NCI-H82 treated with DMSO at 0.1 percent for 48 hours (cell line): ENCODE data around the gene CEMP1.
"Not testable (repeated sequence)": the region's sequence is repeated elsewhere in the genome, so short reads cannot be mapped to it uniquely, and the experiment has no call there.

Source experiments
- DNase-seq: peaks from one replicate; lab custom pipeline; 2025; ENCODE audit not compliant: unreplicated experiment; lab: John Stamatoyannopoulos, UW

The CEMP1 gene

DNA sequence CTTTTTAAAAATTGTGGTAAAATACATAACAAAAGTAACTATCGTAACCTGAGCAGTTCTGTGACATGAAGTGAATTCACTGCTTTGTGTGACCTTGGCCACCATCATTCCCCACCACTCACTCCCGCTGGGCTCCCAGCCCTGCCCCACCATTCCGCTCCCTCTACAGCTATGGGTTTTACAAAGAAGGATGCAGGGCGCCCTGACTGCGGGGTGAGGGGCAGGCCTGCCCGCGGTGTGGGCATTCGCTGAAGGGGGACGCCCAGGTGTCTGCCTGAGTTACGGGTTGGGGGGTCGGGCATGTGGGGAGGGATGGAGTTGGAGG lies at the start of gene CEMP1:
TSS of gene CEMP1 (minus strand) at position 38 of the 325 bp plus-strand sequence. CDS start 335 bp downstream, outside the sequence.
- no peak for DNase-seq

DNA sequence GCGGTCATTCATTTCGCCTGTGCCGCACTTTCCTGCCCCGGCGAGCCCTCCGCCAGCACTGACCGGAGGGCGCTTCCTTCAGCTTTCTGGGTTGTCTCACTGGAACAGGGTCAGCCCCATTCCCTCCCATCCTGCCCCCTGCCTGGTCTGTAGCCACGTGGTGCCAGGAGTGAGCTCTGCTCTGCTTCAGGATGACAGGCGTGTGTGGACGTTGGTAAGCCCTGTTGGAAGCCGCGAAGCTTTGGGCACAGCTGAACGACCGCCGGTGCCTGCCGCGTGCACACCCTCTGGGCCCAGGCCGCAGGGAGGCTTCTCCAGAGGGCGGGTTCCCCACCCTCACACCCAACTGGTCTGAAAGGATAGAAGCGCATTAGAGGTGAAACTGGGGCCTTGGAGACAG lies 49.6 kb upstream of the CEMP1 start:
- not testable (repeated sequence) for DNase-seq

DNA sequence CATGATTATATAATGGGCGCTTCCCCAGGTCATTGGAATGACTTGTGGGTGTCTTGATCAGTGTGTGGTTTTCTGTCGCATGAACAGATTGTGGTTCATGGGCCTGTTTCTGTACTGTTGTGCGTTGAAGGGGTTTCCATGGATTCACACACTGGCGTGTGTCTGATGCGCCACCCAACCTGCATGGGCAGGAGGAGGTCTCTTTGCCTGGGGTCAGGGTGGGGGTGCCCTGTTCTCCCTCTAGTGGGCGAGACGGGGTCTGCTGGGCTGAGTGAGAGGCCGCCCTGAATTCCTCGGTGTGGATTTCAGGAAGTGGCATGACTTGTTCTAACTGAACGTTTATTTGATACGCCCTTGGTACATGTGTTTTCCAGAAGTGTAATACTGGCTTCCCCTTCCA lies 48.9 kb upstream of the CEMP1 start:
- DNase-seq, result not testable (repeated sequence)

- not testable (repeated sequence) for DNase-seq
Measured at GRCh38 chr16:2578905-2579304, 47.7 kb upstream of the CEMP1 start.

DNA sequence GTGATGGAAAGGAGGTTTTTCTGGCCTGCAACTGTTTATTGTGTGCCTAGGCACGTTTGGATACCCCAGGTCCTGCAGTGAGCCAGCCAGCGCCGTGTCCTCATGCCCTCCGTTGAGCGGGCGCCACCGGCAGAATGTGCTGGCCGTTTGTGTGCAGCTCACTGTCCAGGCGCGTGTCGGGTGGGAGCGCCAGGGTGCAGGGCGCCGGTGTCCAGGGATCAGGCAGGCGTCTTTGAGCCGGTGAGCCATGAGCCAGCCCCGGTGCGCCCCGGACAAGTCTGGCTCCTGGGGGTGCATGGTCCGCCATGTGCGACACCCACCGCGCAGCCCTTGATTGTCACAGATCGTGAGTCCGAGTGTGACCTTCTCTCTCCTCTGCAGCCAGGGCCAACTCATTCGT lies 45.8 kb upstream of the CEMP1 start:
- DNase-seq, result not testable (repeated sequence)

DNA sequence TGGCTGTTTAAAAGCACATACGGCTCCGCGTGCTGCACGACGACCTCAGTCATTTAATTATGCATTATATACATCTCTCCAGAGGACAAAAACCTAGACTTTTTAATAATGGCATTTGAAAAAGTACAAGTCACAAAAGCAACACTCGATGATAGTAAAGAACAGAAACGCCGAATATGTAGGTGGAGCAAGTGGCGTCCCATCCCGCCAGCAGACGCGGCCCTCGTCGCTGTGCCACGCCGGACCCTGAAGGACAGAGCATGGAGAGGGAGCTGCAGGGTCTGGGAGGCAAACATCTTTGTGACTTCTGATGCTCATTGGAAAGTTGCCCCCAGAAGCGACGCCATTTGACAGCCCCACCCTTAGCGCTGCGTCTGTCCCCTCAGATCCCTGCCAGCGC lies 44.6 kb upstream of the CEMP1 start:
- DNase-seq, result not testable (repeated sequence)

GRCh38 chr16:2572704-2573103 lies 41.5 kb upstream of the CEMP1 start:
- DNase-seq, result not testable (repeated sequence)

DNA sequence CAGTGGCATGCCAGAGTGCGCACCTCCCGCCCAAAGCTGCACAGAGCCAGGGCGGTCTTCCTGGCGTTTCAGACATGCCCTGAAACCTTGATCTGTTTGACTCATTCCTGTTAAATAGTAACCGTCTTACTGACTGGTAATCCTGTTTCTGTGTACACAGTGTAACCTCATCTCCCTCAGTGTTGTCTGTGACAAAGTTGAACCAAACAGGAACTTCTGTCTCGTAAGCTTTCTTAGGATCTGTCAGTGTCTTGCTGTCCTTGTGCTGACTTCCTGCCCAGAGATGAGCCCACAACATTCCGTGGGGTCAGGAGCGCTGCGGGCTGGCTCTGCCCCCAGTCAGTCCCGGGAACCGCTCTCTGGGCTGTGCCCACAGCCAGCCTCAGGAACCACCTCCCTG lies 37.4 kb upstream of the CEMP1 start:
- not testable (repeated sequence) for DNase-seq

DNA sequence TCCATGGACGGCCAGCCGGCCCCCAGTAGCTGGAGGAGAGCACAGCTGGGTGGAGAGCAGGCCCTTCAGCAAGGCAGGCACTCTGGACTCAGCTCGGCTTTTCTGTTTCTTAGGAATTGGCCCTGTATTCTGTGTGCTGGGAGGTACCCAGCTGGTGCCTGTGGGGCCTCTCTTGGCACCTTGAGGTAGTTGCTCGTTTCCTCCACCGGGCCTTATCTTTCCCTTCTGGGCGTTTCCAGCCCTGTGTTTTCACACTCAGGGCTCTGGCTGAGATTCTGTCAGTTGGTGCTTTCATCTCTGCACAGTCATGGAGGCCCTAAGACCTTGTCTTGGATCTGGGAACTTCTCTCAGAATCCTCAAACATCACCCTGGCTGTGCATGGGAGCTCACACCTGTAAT lies 36.3 kb upstream of the CEMP1 start:
- not testable (repeated sequence) for DNase-seq

DNA sequence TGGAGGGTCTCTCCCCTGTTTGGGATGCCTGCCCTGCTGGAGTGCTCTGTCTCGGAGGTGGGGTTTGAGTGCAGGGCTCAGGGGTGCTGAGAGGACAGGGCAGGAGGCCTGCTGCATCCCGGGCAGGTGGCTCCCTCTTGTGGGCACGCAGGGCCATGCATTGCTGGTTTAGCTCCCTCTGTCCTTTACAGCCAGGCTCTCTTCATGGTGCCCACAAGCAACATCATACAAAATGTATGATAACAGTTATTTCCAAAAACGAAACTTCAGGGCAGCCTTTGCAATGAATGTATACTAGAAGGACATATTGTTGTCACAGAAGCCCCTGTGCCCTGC lies 29.6 kb upstream of the CEMP1 start:
- DNase-seq, result not testable (repeated sequence)

GRCh38 chr16:2560131-2560797 lies 29.1 kb upstream of the CEMP1 start:
- DNase-seq, result not testable (repeated sequence)

GRCh38 chr16:2557150-2557549 lies 25.9 kb upstream of the CEMP1 start:
- not testable (repeated sequence) for DNase-seq

GRCh38 chr16:2554709-2555425 lies 23.7 kb upstream of the CEMP1 start:
- not testable (repeated sequence) for DNase-seq

- not testable (repeated sequence) for DNase-seq
Measured at GRCh38 chr16:2551420-2551889, 20.2 kb upstream of the CEMP1 start.

DNA sequence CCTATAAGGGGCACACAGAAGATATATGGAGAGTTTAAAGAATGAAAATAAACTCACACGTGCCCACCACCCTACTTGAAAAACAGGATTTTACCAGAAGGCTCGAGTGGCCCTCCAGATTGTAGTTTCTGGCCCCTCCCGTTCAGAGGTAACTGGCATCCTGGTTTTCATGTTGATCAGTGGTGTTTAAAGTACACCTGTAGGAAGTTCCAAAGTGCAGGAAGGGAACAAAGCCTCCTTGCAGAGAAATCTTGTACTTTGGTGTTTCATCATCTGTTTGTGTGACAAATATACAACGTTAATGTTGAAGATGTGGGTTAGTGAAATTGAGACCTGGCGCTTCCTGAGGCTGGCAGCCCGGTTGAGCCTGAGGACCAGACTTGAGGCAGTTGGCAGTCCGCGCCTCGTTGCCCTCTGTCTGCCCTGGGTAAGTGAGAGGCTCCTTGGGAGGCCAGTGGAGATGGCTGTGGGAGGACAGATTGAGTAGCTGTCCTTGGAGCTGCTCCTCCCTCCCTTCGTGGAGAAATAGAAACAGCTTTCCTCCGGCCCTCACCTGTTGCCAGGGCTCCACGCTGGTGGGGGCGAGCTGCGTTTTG lies 19.2 kb upstream of the CEMP1 start:
- not testable (repeated sequence) for DNase-seq

DNA sequence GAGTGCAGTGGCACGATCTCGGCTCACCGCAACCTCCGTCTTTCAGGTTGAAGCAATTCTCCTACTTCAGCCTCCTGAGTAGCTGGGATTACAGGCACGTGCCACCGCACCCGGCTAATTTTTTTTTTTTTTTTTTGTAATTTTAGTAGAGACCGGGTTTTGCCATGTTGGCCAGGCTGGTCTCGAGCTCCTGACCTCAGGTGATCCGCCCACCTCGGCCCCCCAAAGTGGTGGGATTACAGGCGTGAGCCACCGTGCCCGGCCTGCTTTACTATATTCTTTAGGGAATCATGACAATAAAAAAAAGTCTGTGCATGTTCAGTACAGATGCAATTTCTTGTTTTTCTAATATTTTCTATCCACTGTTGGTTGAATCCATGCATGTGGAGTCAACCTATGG lies 12.6 kb upstream of the CEMP1 start:
- DNase-seq, result not testable (repeated sequence)

GRCh38 chr16:2541409-2541808 lies 10.2 kb upstream of the CEMP1 start:
- DNase-seq, result not testable (repeated sequence)

DNA sequence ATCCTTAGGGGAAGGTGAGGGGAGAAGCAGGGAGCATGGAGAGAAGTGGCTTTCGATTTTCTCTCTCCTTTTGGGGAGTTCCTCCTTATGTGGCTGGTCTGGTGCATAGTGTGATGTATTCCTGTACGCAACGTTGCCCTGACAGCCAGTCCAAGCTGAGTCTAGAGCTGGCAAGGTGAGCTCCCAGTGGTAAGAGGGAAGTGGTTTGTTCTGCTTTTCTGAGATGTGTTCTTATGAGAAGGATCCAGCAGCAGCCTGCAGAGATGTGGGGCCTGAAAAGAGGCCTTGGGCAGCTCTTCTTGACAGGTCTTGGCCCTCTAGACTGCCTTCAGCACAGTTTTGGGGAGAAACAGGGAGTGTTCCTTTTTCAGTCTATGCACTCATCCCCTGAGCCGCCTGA lies 9.7 kb upstream of the CEMP1 start:
- DNase-seq, result not testable (repeated sequence)

DNA sequence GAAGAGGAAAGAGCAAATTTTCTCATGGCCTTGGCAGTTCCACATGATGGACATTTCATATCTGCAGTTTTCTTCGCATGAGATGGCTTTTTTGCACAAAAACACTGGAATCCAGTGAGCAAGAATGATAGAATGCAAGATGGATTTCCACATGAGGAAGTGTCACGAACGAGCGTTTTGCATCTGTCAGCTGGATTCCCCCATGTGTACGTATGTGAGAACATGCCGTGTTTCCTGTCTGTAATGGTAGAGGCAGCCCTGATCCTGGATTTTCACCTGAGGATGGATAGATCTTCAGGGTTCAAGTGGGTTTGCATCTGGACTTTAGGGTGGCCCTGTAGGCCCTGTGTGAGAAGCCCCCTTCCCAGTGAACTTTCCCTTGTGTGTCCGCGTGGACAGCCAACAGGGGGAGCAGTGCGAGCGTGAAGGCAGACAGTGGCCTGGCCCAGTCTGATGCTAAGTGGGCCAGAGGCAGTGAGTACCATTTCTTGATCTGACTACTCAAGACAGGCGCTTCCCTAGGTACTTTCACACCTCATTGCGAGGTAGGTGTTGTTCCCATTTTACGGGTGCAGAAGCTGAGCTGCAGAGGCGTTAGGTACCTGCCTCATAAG lies 8.7 kb upstream of the CEMP1 start:
- not testable (repeated sequence) for DNase-seq

DNA sequence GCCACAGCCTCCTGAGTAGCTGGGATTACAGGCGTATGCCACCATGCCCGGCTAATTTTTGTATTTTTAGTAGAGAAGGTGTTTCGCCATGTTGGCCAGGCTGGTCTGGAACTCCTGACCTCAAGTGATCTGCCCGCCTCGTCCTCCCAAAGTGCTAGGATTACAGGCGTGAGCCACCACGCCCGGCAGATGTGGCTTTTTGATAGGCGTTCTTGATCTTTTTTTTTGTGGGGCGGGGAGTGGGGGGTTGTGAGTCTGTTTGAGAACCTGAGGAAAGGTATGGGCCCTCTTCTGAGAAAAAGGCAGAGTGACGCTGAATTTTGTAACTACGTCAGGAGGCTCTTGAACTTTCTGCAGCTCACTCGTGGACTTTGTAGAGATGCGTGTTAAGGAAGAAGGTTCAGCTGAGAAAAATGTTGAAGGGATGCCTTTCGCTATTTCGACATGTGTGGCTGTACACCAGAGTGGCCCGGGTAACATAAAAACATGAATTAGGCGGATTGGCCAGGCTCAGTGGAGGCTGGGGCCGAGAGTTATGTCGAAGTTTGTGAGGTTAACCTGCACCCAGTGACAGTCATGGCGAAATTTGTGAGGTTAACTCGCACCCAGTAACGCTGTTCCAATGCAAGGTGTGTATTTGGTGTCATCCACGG lies 8.1 kb upstream of the CEMP1 start:
- DNase-seq, result not testable (repeated sequence)
